ENCODE results near the gene PNMA3.

The PNMA3 gene

GRCh38 chrX:153059191-153060094 is 3.2 kb downstream of the PNMA3 start:
- TF ChIP-seq, protein P1, sequence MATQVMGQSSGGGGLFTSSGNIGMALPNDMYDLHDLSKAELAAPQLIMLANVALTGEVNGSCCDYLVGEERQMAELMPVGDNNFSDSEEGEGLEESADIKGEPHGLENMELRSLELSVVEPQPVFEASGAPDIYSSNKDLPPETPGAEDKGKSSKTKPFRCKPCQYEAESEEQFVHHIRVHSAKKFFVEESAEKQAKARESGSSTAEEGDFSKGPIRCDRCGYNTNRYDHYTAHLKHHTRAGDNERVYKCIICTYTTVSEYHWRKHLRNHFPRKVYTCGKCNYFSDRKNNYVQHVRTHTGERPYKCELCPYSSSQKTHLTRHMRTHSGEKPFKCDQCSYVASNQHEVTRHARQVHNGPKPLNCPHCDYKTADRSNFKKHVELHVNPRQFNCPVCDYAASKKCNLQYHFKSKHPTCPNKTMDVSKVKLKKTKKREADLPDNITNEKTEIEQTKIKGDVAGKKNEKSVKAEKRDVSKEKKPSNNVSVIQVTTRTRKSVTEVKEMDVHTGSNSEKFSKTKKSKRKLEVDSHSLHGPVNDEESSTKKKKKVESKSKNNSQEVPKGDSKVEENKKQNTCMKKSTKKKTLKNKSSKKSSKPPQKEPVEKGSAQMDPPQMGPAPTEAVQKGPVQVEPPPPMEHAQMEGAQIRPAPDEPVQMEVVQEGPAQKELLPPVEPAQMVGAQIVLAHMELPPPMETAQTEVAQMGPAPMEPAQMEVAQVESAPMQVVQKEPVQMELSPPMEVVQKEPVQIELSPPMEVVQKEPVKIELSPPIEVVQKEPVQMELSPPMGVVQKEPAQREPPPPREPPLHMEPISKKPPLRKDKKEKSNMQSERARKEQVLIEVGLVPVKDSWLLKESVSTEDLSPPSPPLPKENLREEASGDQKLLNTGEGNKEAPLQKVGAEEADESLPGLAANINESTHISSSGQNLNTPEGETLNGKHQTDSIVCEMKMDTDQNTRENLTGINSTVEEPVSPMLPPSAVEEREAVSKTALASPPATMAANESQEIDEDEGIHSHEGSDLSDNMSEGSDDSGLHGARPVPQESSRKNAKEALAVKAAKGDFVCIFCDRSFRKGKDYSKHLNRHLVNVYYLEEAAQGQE (IDR thresholded peaks at IDR 0.05; ENCODE audit: insufficient read depth in 1 of 2, low read depth in 2 of 2, low read length in 2 of 2), result no peak
- no peak for TF ChIP-seq FOXP2 (optimal IDR thresholded peaks at IDR 0.05; ENCODE audit: borderline replicate concordance, extremely low read depth, extremely low read length, insufficient read depth)

GRCh38 chrX:153060095-153060445 is 3.8 kb downstream of the PNMA3 start:
- TF ChIP-seq FOXP2 (optimal IDR thresholded peaks at IDR 0.05; ENCODE audit: borderline replicate concordance, extremely low read depth, extremely low read length, insufficient read depth) (no peak), SIN3A (IDR thresholded peaks at IDR 0.05; ENCODE audit: borderline replicate concordance, insufficient read depth, low read length) (no peak), POLR2AphosphoS5 (IDR thresholded peaks at IDR 0.05; ENCODE audit: low read depth, low read length) (no peak), TAF1 (IDR thresholded peaks at IDR 0.05; ENCODE audit: borderline replicate concordance, insufficient read depth, low read length) (no peak)
- TF ChIP-seq, protein P1 (IDR thresholded peaks at IDR 0.05; ENCODE audit: insufficient read depth in 1 of 2, low read depth in 2 of 2, low read length in 2 of 2), result no peak

DNA sequence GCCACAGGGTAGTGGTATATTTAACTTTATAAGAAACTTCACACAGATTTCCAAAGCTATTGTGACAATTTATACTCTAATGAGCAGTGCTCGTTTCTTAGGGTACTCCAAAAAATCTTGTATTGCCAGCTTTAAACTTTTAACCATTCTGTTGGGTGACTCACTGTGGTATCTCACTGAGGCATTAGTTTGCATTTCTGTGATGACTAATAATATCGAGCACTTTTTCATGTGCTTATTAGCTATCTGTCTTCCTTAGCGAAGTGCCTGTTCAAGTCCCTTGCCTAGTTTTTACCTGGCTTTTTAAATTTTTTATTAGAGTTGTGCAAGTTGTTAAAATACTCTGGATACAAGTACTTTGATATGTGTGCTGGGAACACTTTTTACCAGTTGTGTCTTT is 5.5 kb downstream of the PNMA3 start:
- TF ChIP-seq FOXP2 (optimal IDR thresholded peaks at IDR 0.05; ENCODE audit: borderline replicate concordance, extremely low read depth, extremely low read length, insufficient read depth) (no peak), SIN3A (IDR thresholded peaks at IDR 0.05; ENCODE audit: borderline replicate concordance, insufficient read depth, low read length) (no peak), POLR2AphosphoS5 (IDR thresholded peaks at IDR 0.05; ENCODE audit: low read depth, low read length) (no peak), TAF1 (IDR thresholded peaks at IDR 0.05; ENCODE audit: borderline replicate concordance, insufficient read depth, low read length) (no peak)
- TF ChIP-seq, protein P1 (IDR thresholded peaks at IDR 0.05; ENCODE audit: insufficient read depth in 1 of 2, low read depth in 2 of 2, low read length in 2 of 2), result no peak

GRCh38 chrX:153063315-153063714 is 7.0 kb downstream of the PNMA3 start:
- TF ChIP-seq, protein P1 (IDR thresholded peaks at IDR 0.05; ENCODE audit: insufficient read depth in 1 of 2, low read depth in 2 of 2, low read length in 2 of 2), result no peak
- TF ChIP-seq TAF1 (IDR thresholded peaks at IDR 0.05; ENCODE audit: borderline replicate concordance, insufficient read depth, low read length), result no peak
- TF ChIP-seq FOXP2 (optimal IDR thresholded peaks at IDR 0.05; ENCODE audit: borderline replicate concordance, extremely low read depth, extremely low read length, insufficient read depth), result no peak
- no peak for TF ChIP-seq POLR2AphosphoS5 (IDR thresholded peaks at IDR 0.05; ENCODE audit: low read depth, low read length)
- no peak for TF ChIP-seq SIN3A (IDR thresholded peaks at IDR 0.05; ENCODE audit: borderline replicate concordance, insufficient read depth, low read length)

All from PFSK-1 (cell line).